Cardiac fibroblast (primary cell): ENCODE results near the gene PPFIA2.

Source experiments
- DNase-seq, 2 donors: peaks; one replicate each; pipeline versions ENCODE4 v3.0.0 to v3.0.0-alpha.2; 2010; ENCODE audit warnings: low read depth in 2 of 2
- H3K4me3 ChIP-seq, 2 donors: replicated peaks in 1 of 2; 1 replicate in 1 of 2; 2 replicates in 1 of 2; pipeline ENCODE4 v1.5.1; 2011; ENCODE audit warnings: low read depth in 2 of 2, low read length in 2 of 2, mild to moderate bottlenecking in 2 of 2, moderate library complexity in 1 of 2
- TF ChIP-seq, protein P1 (sequence below): IDR thresholded peaks from one replicate; pipeline ENCODE4 v1.5.1; 2011; ENCODE audit warnings: low read depth, mild to moderate bottlenecking, low read length, inconsistent platforms

PPFIA2 gene

DNA sequence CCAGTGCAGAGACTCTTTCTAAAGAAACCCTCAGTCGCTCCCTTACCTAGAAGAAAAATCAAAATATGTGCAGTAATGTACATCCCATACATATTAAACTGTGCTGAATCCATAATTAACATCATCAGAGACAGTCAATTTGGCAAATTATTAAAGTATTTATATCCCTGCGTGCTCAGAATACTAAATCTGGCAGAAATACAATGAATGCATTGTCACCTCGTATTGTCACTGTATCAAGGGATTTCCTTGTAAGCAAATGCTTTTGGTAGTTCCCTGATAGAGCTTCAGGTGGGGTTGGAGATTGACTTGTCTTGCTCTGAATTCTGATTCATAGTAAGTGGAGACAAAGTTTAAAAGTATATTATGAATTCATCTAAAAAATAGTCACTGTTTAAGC lies 319.1 kb downstream of the PPFIA2 start:
- TF ChIP-seq, protein P1, sequence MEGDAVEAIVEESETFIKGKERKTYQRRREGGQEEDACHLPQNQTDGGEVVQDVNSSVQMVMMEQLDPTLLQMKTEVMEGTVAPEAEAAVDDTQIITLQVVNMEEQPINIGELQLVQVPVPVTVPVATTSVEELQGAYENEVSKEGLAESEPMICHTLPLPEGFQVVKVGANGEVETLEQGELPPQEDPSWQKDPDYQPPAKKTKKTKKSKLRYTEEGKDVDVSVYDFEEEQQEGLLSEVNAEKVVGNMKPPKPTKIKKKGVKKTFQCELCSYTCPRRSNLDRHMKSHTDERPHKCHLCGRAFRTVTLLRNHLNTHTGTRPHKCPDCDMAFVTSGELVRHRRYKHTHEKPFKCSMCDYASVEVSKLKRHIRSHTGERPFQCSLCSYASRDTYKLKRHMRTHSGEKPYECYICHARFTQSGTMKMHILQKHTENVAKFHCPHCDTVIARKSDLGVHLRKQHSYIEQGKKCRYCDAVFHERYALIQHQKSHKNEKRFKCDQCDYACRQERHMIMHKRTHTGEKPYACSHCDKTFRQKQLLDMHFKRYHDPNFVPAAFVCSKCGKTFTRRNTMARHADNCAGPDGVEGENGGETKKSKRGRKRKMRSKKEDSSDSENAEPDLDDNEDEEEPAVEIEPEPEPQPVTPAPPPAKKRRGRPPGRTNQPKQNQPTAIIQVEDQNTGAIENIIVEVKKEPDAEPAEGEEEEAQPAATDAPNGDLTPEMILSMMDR: no peak
- H3K4me3 ChIP-seq: no peak overlapping the region
- DNase-seq: no peak

DNA sequence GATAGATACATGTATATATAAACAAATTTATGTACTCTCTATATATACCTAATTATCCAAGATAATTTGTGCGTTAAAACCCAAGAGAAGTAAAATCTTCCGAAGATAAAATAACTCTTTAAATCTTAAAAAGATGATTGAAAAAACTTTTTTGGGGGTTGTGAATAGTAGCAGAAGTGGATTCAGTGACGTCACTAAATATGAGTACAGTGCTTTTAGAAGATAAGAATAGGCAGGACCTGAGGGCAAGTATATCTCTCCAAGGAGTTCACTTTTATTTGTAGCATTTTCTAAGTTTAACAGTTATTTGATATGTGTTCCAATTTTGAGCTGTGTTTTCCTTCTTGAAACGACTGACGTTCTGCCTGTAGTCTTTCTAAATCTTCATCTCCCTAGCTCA lies 319.8 kb downstream of the PPFIA2 start:
- no peak for DNase-seq
- TF ChIP-seq, protein P1: no peak

DNA sequence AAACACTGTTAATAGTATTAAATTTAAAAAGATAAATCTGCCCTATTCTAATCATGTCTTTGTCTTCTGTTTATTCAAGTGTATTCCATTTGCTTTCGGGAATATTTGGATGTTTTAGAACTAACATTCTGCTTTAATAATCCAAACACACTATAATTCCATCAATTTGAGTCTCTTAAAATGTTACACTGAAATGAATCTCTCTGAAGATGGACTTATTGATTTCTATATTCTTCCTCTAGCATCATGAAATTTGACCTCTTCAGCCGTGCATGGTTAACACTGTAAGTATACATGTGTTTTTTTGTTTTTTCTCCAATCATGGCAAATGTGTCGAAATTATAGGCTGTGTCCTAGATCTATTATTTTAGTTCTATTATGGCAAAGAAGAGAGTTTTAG lies 342.1 kb downstream of the PPFIA2 start:
- DNase-seq: no peak
- H3K4me3 ChIP-seq: no peak overlapping the region
- TF ChIP-seq, protein P1: no peak

More for the DNA sequence above, 319.8 kb downstream of the PPFIA2 start:
- H3K4me3 ChIP-seq: no peak overlapping the region

DNA sequence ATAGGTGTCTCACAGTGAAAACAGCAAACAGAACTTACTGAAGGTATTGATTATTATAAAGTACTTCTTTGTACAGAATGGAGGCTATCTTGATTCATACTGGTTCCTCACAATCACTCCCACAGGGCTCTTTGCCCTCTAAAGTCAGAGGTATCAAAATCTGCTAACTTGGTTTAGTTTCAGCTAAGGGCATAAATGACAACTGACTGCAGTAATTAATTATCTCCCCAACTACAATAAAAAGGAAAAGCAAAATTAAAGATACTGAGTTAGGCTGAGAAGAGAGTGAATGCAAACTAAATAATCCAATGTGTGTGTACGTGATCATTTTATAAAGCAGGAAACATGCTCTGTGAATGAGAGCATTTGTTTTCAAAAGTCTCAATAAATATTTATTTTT lies 342.6 kb downstream of the PPFIA2 start:
- no peak overlapping the region for H3K4me3 ChIP-seq
- TF ChIP-seq, protein P1: no peak
- no peak for DNase-seq

- DNase-seq: no peak
- TF ChIP-seq, protein P1: no peak
- no peak overlapping the region for H3K4me3 ChIP-seq
Measured at GRCh38 chr12:81414441-81414840, 344.7 kb downstream of the PPFIA2 start.

DNA sequence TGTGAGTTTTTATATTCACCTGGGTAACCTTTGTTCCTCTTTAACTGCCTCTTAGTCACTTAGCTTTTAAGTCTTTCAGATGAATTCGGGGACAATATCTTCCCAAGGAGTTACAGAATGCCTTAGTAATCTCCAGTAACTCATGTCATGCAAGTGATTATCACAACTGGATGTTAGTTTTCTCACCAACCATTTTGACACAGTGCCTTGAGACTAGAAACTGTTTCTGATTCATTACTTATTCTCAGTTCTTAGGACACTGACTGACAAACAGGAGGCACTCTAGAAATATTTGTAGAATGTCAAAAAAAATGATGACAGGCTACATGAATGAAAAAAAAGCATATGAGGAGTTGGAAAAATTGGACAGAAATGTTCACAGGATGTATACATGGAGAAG lies 346.2 kb downstream of the PPFIA2 start:
- no peak overlapping the region for H3K4me3 ChIP-seq
- DNase-seq: no peak
- TF ChIP-seq, protein P1: no peak

DNA sequence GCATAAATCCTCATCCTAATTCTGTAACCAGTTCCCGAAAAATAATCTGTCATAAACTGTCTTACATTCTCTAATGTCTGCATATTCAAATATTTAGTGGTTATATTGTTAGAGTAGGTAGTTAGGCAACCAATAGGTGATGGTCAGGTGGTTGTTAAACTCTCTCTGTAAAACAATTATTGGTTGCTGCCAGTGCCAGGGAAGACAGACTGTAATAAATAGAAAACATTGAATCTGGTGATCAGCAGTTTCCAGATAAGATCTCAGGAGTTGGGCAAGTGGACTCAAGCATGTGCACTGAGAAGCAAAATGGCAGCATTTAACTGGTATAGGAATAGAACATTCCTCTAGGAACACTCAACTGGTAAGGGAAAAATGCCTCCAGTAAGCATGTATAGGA lies 355.8 kb downstream of the PPFIA2 start:
- H3K4me3 ChIP-seq: no peak overlapping the region
- TF ChIP-seq, protein P1: no peak
- no peak for DNase-seq
